ENCODE results near the gene LUZP4.
"Not testable (repeated sequence)": the region's sequence is repeated elsewhere in the genome, so short reads cannot be mapped to it uniquely, and the experiment has no call there.

LUZP4 gene

DNA sequence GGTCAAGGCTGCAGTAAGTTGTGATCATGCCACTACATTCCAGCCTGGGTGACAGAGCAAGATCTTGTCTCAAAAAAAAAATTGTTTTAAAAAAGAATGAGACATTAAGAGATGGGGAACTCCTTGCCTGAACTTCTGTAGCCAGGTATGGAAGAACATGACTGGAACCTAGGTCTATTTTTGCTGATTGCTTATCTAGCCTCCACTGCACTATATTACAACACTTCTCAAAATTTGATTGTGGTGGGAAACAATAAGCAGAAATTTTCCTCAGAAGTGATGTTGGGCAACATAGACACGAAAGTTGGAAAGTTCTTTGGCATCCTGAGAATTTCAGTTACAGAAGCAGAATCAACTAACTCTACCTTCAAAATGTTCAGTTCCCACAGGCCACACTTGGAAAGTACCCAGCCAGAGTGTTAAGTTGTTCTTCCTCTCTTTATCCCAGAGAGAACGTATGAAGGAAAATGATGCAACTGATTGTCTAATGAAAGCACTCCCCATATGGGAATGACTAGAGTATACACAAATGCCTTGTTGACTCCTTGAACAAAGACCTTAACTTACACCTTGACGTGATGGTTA is 50.0 kb downstream of the LUZP4 start:
- peaks cover 0 to 61% (median 8%) of the 10 kb centered on the region in 4 donors for H3K4me1 ChIP-seq
- H3K36me3 ChIP-seq: no peaks in the 10 kb centered on the region
- H3K27me3 ChIP-seq: no peaks in the 10 kb centered on the region
- no peak overlapping the region for H3K4me3 ChIP-seq
- intact Hi-C loops (cut with DNase I; ENCODE audit: low total_unique reads): no loop called here
- TF ChIP-seq, protein P1, sequence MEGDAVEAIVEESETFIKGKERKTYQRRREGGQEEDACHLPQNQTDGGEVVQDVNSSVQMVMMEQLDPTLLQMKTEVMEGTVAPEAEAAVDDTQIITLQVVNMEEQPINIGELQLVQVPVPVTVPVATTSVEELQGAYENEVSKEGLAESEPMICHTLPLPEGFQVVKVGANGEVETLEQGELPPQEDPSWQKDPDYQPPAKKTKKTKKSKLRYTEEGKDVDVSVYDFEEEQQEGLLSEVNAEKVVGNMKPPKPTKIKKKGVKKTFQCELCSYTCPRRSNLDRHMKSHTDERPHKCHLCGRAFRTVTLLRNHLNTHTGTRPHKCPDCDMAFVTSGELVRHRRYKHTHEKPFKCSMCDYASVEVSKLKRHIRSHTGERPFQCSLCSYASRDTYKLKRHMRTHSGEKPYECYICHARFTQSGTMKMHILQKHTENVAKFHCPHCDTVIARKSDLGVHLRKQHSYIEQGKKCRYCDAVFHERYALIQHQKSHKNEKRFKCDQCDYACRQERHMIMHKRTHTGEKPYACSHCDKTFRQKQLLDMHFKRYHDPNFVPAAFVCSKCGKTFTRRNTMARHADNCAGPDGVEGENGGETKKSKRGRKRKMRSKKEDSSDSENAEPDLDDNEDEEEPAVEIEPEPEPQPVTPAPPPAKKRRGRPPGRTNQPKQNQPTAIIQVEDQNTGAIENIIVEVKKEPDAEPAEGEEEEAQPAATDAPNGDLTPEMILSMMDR (IDR thresholded peaks at IDR 0.05): no peak
- DNase-seq: no peak
- no peaks in the 10 kb centered on the region for H3K9me3 ChIP-seq
- peak overlapping the region in 1 of 2 donors; percentile 18 for H3K27ac ChIP-seq

DNA sequence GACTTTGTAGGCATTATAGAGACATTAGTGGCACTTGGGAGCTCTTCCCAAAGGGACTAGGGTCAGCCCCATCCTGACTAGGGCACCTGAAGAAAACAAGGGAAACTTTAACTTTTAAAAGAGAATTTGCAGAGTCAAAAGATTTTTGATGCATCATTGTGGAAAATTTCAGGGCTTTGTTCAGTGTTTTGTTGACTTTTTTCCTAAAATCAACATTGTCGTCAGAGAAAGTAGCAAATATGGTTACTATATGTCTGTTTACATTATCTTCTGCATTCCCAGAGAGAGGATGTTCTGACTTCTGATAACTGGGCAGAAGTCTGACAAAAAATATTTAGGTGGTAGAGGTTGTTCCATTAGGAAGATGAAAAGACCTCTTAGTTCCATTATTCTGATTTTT is 51.9 kb downstream of the LUZP4 start:
- DNase-seq: no peak
- Histone ChIP-seq H3K27me3 (no peaks in the 10 kb centered on the region), H3K9me3 (no peaks in the 10 kb centered on the region), H3K4me3 (no peak overlapping the region), H3K36me3 (no peaks in the 10 kb centered on the region), H3K4me1 (peaks cover 0 to 62% (median 14%) of the 10 kb centered on the region in 4 donors), H3K27ac (no peak overlapping the region)
- TF ChIP-seq, protein P1 (IDR thresholded peaks at IDR 0.05): no peak
- intact Hi-C loops (cut with DNase I; ENCODE audit: low total_unique reads): no loop called here

DNA sequence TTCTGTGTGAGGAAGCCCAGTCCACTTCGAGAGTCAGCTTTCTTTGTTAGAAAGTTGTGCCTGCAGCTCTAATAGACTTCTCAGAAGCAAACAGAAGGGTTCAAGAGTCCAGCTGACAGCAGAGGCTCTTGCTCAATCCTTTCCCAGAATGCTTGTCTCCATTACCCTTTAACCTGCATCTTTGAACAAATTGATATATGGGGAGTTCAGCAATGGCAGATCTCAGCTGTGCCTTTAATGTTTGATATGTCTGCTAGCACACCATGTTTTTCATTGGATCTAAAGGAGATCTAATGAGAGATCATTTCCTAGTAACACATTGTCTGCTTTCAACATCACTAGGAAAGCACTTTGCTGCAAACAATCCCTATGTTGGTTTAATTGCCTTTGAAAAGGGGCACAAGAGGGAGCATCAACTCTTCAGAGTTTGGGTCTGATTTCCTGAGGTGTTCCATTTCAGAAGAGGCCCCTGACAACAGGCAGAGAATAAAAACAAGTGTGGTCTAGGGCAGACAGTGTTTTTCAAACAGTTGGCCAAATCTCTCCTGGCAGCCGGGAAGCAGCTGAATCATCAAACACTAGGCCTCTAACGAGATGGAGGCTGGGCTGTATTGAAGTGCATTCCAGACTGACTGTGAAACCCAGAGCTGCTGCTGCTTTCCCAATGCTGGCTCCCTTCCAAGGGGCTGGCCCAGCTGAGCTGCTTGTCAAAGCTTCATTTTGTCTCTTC is 55.5 kb downstream of the LUZP4 start:
- peak; percentile 87 to 94 for DNase-seq
- intact Hi-C loops (cut with DNase I; ENCODE audit: low total_unique reads): no loop called here
- Histone ChIP-seq H3K9me3 (no peaks in the 10 kb centered on the region), H3K4me1 (peaks cover 0 to 42% (median 10%) of the 10 kb centered on the region in 4 donors), H3K36me3 (no peaks in the 10 kb centered on the region), H3K4me3 (no peak overlapping the region), H3K27me3 (no peaks in the 10 kb centered on the region), H3K27ac (peak overlapping the region; percentile 73 to 80)
- TF ChIP-seq, protein P1 (IDR thresholded peaks at IDR 0.05): no peak

DNA sequence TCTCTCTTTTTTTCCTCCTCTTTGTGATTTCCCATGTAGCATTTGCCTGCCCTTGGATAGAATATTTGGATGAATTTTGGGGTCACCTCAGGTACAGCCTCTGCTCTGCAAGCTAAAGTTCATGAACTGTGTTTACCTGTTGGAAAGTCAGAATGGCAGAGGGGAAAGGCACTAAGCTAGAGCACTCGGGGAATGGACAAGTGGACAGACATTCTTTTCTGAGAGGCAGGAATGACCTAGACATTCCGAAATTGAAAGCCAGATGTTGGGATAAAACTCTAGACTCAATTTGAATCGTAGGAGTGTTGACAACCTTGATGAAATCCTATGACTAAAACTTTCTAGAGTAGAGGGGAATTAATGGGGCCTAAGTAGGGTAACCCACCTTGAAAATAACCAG is 56.1 kb downstream of the LUZP4 start:
- Histone ChIP-seq H3K4me3 (no peak overlapping the region), H3K4me1 (peaks cover 0 to 39% (median 11%) of the 10 kb centered on the region in 4 donors), H3K36me3 (no peaks in the 10 kb centered on the region), H3K27me3 (no peaks in the 10 kb centered on the region), H3K27ac (peak overlapping the region; percentile 73 to 80), H3K9me3 (no peaks in the 10 kb centered on the region)
- intact Hi-C loops (cut with DNase I; ENCODE audit: low total_unique reads): no loop called here
- no peak for DNase-seq
- TF ChIP-seq, protein P1 (IDR thresholded peaks at IDR 0.05): no peak

DNA sequence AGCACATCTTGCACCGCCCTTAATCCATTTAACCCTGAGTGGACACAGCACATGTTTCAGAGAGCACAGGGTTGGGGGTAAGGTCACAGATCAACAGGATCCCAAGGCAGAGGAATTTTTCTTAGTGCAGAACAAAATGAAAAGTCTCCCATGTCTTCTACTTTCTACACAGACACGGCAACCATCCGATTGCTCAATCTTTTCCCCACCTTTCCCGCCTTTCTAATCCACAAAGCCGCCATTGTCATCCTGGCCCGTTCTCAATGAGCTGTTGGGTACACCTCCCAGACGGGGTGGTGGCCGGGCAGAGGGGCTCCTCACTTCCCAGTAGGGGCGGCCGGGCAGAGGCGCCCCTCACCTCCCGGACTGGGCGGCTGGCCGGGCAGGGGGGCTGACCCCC is 57.2 kb downstream of the LUZP4 start:
- H3K9me3 ChIP-seq; H3K4me3 ChIP-seq; H3K27ac ChIP-seq; H3K27me3 ChIP-seq; DNase-seq; H3K36me3 ChIP-seq; intact Hi-C loops (cut with DNase I; ENCODE audit: low total_unique reads): not testable (repeated sequence)
- H3K4me1 ChIP-seq: peaks cover 0 to 51% (median 12%) of the 10 kb centered on the region in 4 donors

DNA sequence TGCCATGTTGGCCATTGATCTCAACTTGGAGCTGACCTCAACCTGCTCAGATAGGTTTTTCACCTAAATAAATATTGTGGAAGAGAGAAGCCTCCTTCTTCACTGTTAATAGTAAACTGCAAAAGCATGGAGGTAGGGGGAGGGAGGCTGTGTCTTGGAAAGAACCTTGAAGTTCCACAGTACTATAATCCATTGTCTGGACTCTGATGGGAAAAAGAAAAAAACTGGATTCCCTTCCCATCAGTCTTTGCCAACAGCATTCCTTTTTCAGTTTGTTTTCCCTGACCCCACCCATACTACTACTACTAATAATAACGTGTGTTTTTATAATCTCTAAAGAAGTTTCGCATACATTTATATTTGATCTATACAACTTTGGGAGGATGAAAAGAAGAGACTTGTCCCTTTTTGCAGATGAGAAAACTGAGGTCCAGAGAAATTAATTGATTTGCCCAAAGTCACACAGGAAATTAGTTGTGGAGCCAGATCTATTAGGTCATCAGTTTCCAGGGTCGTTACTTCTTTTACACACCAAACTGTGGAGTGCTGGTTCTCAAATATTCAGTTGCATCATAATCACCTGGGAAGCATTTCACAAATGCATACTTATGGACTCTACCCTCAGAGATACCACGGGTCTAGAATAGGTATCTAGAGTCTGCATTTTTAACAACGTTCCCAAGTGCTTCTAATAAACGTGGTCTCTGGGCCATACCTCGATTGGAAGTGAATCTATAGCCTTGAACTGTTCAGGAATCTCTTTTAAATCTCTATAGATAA is 59.1 kb downstream of the LUZP4 start:
- Histone ChIP-seq H3K4me3 (no peak overlapping the region), H3K27me3 (no peaks in the 10 kb centered on the region), H3K27ac (peak overlapping the region in 1 of 2 donors; percentile 28), H3K36me3 (no peaks in the 10 kb centered on the region), H3K9me3 (no peaks in the 10 kb centered on the region), H3K4me1 (peaks cover 0 to 55% (median 12%) of the 10 kb centered on the region in 4 donors)
- TF ChIP-seq, protein P1 (IDR thresholded peaks at IDR 0.05): no peak
- intact Hi-C loops (cut with DNase I; ENCODE audit: low total_unique reads): no loop called here
- no peak for DNase-seq
